ENCODE results near the gene FGF16. TPM values are rescaled to one million over a fixed set of nuclear protein-coding genes. Genes with fewer than 3 reads are reported as not detected.

Gene FGF16
- total and polyA plus RNA-seq, 2 of the 8 experiments (the other 6 are each of a cell fraction or from before 2014, with no cell fraction given): 0.50 to 1.4 TPM

DNA sequence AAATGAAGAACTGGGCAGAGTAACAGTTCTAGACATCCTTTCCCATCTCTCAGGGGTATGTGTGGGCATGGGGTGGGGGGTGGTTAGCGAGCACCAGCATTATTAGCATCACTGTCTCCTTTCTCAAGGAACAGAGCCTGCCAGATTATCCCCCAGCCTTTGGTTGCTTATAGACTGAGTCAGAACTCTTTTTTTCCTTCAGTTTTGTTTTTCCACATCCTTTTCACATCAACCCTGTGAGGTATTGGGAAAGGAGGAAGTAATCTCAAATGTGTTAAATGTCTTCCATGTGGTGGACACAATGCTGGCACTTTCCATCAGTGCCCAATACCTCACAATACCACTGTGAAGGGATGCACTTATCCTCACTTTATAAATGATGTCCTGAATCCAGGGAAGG, 3.1 kb upstream of the FGF16 start:
- H2BK20ac ChIP-seq (ENCODE audit: low read length): no peak overlapping the region
- H3K79me1 ChIP-seq (ENCODE audit: low read depth, low read length): no peaks in the 10 kb centered on the region
- H3K27me3 ChIP-seq (replicated peaks in 1 of 4; ENCODE audit: control insufficient read depth in 3 of 4, extremely low read depth in 1 of 4, insufficient read depth in 3 of 4, low read length in 3 of 4): peaks cover 3 to 27% (median 12%) of the 10 kb centered on the region in 4 experiments; a peak in 6 of 7 replicates
- H3K23me2 ChIP-seq (ENCODE audit: low read depth, low read length): peaks cover 11% of the 10 kb centered on the region; the same call in 1 of the 2 replicates
- H2BK12ac ChIP-seq (ENCODE audit: low read depth, low read length): no peak overlapping the region
- no peak overlapping the region for H4K5ac ChIP-seq (ENCODE audit: insufficient read length, low read depth, low read length)
- ChIA-PET CTCF (ENCODE audit: partially characterized antibody) (interaction anchor here (0.6 to 1.1 kb wide), 5 partner anchors 156 to 1046 kb away, joined by 3 to 4 read pairs (median 3); no protein-coding TSS in a partner anchor), POLR2A (ENCODE audit: partially characterized antibody) (interaction anchor here (0.7 kb wide), 1 partner anchor 339 kb away, joined by 3 read pairs; no protein-coding TSS in a partner anchor)
- H4K20me1 ChIP-seq (replicated peaks in 1 of 2; ENCODE audit: control insufficient read depth in 1 of 2, insufficient read depth in 2 of 2, low read length in 2 of 2): no peaks in the 10 kb centered on the region
- H3K23ac ChIP-seq (ENCODE audit: insufficient read length): no peak overlapping the region
- no peak overlapping the region for H4K91ac ChIP-seq (replicated peaks; ENCODE audit: insufficient read length, low read length)
- no peak for TF ChIP-seq NANOG (IDR thresholded peaks at IDR 0.05; ENCODE audit: insufficient read depth, low read depth, low read length, poor library complexity, severe bottlenecking)
- no peak for TF ChIP-seq CTCF (IDR thresholded peaks at IDR 0.05; ENCODE audit: control extremely low read depth in 1 of 3, insufficient read depth in 1 of 3, low read depth in 1 of 3, low read length in 3 of 3)
- TF ChIP-seq SP2 (IDR thresholded peaks at IDR 0.05; ENCODE audit: low read length): no peak
- no peak for TF ChIP-seq ASH2L (IDR thresholded peaks at IDR 0.05; ENCODE audit: low read length)
- TF ChIP-seq RXRA (IDR thresholded peaks at IDR 0.05; ENCODE audit: insufficient read depth, low read depth, low read length): no peak
- no peak for TF ChIP-seq BCL11A (IDR thresholded peaks at IDR 0.05; ENCODE audit: low read depth in 2 of 2, low read length in 2 of 2)
- no peak for TF ChIP-seq SP1 (IDR thresholded peaks at IDR 0.05; ENCODE audit: low read depth, low read length)
- no peak for TF ChIP-seq CEBPB (IDR thresholded peaks at IDR 0.05; ENCODE audit: low read depth, low read length)
- no peak overlapping the region for H3K9ac ChIP-seq (replicated peaks in 1 of 4; ENCODE audit: extremely low read depth in 1 of 4, low read depth in 3 of 4, low read length in 3 of 4)
- no peak overlapping the region for H4K8ac ChIP-seq (ENCODE audit: extremely low read depth, insufficient read depth, low read length)
- H3K4me1 ChIP-seq (replicated peaks in 1 of 4; ENCODE audit: control insufficient read depth in 3 of 4, insufficient read depth in 4 of 4, low read length in 3 of 4): peaks cover 0 to 7% (median under 1%) of the 10 kb centered on the region in 4 experiments; a peak in 2 of 7 replicates
- no peak overlapping the region for H3K4me3 ChIP-seq (ENCODE audit: extremely low read depth in 1 of 4, insufficient read depth in 2 of 4, low read depth in 3 of 4, low read length in 4 of 4)
- no peak for FAIRE-seq
- no peak overlapping the region for H3K27ac ChIP-seq (ENCODE audit: low read depth, low read length)
- no peak overlapping the region for H3K56ac ChIP-seq (replicated peaks; ENCODE audit: insufficient read length, low read depth, low read length)
- H2AFZ ChIP-seq (ENCODE audit: low read length): no peak overlapping the region
- no peak overlapping the region for H3K4ac ChIP-seq (replicated peaks; ENCODE audit: insufficient read length, low read depth, low read length)
- no peak overlapping the region for H3K14ac ChIP-seq (ENCODE audit: insufficient read length)
- H2BK120ac ChIP-seq (replicated peaks; ENCODE audit: low read depth, low read length): no peak overlapping the region
- no peak overlapping the region for H2BK15ac ChIP-seq (ENCODE audit: low read length)
- H3K9me3 ChIP-seq (ENCODE audit: insufficient read depth in 2 of 2, low read depth in 1 of 2, low read length in 1 of 2): no peaks in the 10 kb centered on the region
- no peak overlapping the region for H2BK5ac ChIP-seq (ENCODE audit: low read depth, low read length)
- 67% methylated on average over 1 of the region's 1 CpG; no CpG with 5 or more reads in 1 of the 2 experiments for WGBS, 2 experiments (ENCODE audit: extremely low coverage in 1 of 2, insufficient coverage in 1 of 2, insufficient read length in 1 of 2, insufficient replicate concordance in 2 of 2, low coverage in 1 of 2, low lambda C conversion rate in 2 of 2, missing lambda C conversion rate in 1 of 2)
- H3K4me2 ChIP-seq (ENCODE audit: insufficient read depth in 1 of 2, low read depth in 2 of 2, low read length in 2 of 2): no peak overlapping the region
- H3K79me2 ChIP-seq (ENCODE audit: control insufficient read depth in 1 of 2, insufficient read depth in 2 of 2, low read length in 2 of 2): no peaks in the 10 kb centered on the region
- no peak for DNase-seq (ENCODE audit: low read depth in 1 of 2, low spot score in 2 of 2)
- H3K36me3 ChIP-seq (ENCODE audit: control insufficient read depth in 2 of 4, insufficient read depth in 4 of 4, low read length in 3 of 4): no peaks in the 10 kb centered on the region
- no peak overlapping the region for H3K18ac ChIP-seq (ENCODE audit: extremely low read depth, low read length)
- no peak overlapping the region for H2AK5ac ChIP-seq (ENCODE audit: low read depth, low read length)
